ENCODE results near the gene PDGFB.

The PDGFB gene

GRCh38 chr22:39184586-39185577, 59.9 kb downstream of the PDGFB start:
- TF ChIP-seq CTCF (IDR thresholded peaks at IDR 0.05; ENCODE audit: insufficient read depth, low read length, poor library complexity, severe bottlenecking) = no peak
- Histone ChIP-seq H3K4me3 (replicated peaks; ENCODE audit: low read depth, low read length) (no peak overlapping the region), H3K27me3 (replicated peaks; ENCODE audit: control insufficient read depth, insufficient read depth, low read length) (no peaks in the 10 kb centered on the region), H3K36me3 (ENCODE audit: control insufficient read depth, insufficient read depth, low read length) (no peaks in the 10 kb centered on the region)
- DNase-seq (ENCODE audit: extremely low read depth, insufficient read length) = no peak

- Histone ChIP-seq H3K27me3 (replicated peaks; ENCODE audit: control insufficient read depth, insufficient read depth, low read length) (no peaks in the 10 kb centered on the region), H3K36me3 (ENCODE audit: control insufficient read depth, insufficient read depth, low read length) (no peaks in the 10 kb centered on the region), H3K4me3 (replicated peaks; ENCODE audit: low read depth, low read length) (no peak overlapping the region)
- no peak for DNase-seq (ENCODE audit: extremely low read depth, insufficient read length)
- TF ChIP-seq CTCF (IDR thresholded peaks at IDR 0.05; ENCODE audit: insufficient read depth, low read length, poor library complexity, severe bottlenecking) = no peak
Observed at GRCh38 chr22:39183991-39184585, 60.7 kb downstream of the PDGFB start.

GRCh38 chr22:39182478-39183030, 62.2 kb downstream of the PDGFB start:
- no peak overlapping the region for H3K4me3 ChIP-seq (replicated peaks; ENCODE audit: low read depth, low read length)
- TF ChIP-seq CTCF (IDR thresholded peaks at IDR 0.05; ENCODE audit: insufficient read depth, low read length, poor library complexity, severe bottlenecking) = no peak
- H3K27me3 ChIP-seq (replicated peaks; ENCODE audit: control insufficient read depth, insufficient read depth, low read length) = no peaks in the 10 kb centered on the region
- DNase-seq (ENCODE audit: extremely low read depth, insufficient read length) = no peak
- H3K36me3 ChIP-seq (ENCODE audit: control insufficient read depth, insufficient read depth, low read length) = no peaks in the 10 kb centered on the region

GRCh38 chr22:39181778-39182177, 63.0 kb downstream of the PDGFB start:
- no peak for TF ChIP-seq CTCF (IDR thresholded peaks at IDR 0.05; ENCODE audit: insufficient read depth, low read length, poor library complexity, severe bottlenecking)
- no peaks in the 10 kb centered on the region for H3K27me3 ChIP-seq (replicated peaks; ENCODE audit: control insufficient read depth, insufficient read depth, low read length)
- no peak for DNase-seq (ENCODE audit: extremely low read depth, insufficient read length)

GRCh38 chr22:39181356-39181755, 63.4 kb downstream of the PDGFB start:
- no peak for DNase-seq (ENCODE audit: extremely low read depth, insufficient read length)
- no peaks in the 10 kb centered on the region for H3K36me3 ChIP-seq (ENCODE audit: control insufficient read depth, insufficient read depth, low read length)
- no peak for TF ChIP-seq CTCF (IDR thresholded peaks at IDR 0.05; ENCODE audit: insufficient read depth, low read length, poor library complexity, severe bottlenecking)
- H3K4me3 ChIP-seq (replicated peaks; ENCODE audit: low read depth, low read length) = no peak overlapping the region
- H3K27me3 ChIP-seq (replicated peaks; ENCODE audit: control insufficient read depth, insufficient read depth, low read length) = no peaks in the 10 kb centered on the region

More at GRCh38 chr22:39181778-39182177, 63.0 kb downstream of the PDGFB start:
- H3K36me3 ChIP-seq (ENCODE audit: control insufficient read depth, insufficient read depth, low read length) = no peaks in the 10 kb centered on the region
- H3K4me3 ChIP-seq (replicated peaks; ENCODE audit: low read depth, low read length) = no peak overlapping the region
